Measurements from ENCODE around the gene ELF3.
"Not testable (repeated sequence)": the region's sequence is repeated elsewhere in the genome, so short reads cannot be mapped to it uniquely, and the experiment has no call there.

ELF3 gene

DNA sequence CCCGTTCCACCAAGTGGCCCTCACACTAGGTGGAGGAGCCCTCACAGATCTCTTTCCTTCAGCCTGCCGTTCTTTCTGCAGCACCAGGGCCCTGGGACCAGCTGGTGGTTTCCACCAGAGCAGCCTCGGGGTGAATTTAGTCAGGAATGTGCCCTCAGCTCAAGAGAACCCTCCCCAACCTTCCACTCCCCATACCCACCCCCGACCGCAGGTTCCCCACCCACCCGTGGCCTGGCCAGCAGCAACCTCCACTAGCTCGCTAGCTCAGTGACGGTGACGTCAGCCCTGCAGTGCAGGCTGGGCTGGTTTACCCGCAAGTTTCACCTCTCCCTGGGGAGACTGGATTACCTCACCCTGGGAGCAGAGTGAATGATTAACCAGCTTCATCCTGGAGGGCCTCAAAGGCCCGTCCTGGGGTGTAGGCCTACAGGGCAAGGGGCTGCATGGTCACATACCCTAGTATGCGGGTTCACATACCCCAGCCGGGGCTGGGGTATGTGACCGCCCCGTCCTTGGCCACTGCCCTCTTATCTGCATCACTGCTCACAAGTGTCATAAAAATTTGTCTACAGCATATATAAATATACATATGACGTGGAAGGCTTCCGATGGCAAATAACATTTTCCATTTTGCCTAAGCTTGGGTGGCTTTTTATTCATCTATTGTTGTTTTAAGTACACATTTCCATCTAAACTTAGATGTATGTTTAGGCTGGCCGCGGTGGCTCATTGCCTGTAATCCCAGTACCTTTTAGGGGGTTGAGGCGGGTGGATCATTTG lies 24.5 kb downstream of the ELF3 start:
- ATAC-seq (ENCODE audit: low read depth), result no peak

DNA sequence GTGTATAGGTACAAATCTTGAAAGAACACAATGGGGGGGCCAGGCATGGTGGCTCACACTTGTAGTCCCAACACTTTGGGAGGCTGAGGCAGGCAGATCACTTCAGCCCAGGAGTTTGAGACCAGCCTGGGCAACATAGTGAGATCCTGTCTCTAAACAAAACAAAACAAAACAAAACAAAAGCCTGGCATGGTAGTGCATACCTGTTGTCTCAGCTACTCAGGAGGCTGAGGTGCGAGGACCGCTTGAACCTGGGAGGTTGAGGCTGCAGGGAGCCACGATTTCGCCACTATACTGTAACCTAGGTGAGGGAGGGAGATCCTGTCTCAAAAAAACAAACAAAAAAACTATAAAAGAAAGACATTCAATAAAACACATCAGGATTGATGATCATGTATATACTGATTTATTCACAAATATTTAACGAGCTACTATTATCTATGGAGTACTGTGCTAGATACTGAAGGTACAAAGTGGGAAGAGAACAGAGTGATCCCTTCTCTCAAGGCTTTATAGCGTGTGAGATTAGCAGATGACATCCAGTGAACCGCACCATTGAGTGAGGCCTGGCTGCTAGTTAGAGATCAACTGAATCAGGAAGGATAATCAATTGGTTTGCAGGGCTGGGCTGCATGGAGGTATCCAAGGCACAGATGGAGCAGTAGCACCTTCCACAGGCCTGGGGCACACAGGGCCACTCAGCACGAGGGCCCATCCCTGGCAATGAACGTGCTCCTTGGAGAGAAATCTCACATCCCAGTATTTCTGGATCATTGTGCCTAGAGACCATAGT lies 26.4 kb downstream of the ELF3 start:
- Mint-ChIP-seq H3K27me3 (no peaks in the 10 kb centered on the region), H3K27ac (no peak overlapping the region), H3K4me3 (no peak overlapping the region), H3K36me3 (no peaks in the 10 kb centered on the region), H3K9me3 (peaks cover 1% of the 10 kb centered on the region), H3K4me1 (no peaks in the 10 kb centered on the region)
- no peak for ATAC-seq (ENCODE audit: low read depth)
- DNase-seq (ENCODE audit: low spot score in 2 of 2), result no peak

More for the DNA sequence above, 24.5 kb downstream of the ELF3 start:
- H3K27me3 Mint-ChIP-seq, result no peaks in the 10 kb centered on the region
- no peaks in the 10 kb centered on the region for H3K4me1 Mint-ChIP-seq
- H3K4me3 Mint-ChIP-seq, result no peak overlapping the region
- no peaks in the 10 kb centered on the region for H3K36me3 Mint-ChIP-seq
- no peak for DNase-seq (ENCODE audit: low spot score in 2 of 2)
- H3K27ac Mint-ChIP-seq, result no peak overlapping the region
- peaks cover 1% of the 10 kb centered on the region for H3K9me3 Mint-ChIP-seq

DNA sequence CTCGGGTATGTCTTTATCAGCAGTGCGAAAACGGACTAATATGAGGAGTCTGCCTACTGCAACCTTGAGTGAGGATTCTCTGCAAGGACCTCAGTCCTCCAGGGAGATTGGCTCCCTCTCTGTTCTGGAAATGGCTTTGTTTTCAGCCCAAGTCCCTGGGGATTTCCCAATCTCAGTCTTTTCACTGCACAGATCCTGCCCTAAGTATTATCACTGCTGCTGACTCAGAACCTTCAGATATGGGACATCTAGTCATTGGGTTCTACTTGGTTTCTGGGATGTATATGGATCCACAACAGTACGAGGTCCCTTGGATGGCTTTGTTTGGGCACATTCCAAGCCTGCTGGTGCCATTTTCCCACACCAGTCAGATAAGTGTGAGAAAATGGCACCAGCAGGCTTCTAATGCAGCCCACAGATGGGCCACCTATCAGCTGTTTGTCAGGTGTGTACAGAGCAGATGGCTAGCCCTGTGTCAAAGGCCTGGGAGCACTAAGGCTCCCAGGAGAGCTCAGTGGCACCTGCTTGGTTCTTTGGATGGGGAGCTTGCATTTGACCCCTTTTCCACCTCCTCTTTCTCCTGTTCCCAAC lies 27.4 kb downstream of the ELF3 start:
- Mint-ChIP-seq H3K9me3 (peaks cover 1% of the 10 kb centered on the region), H3K4me1 (no peaks in the 10 kb centered on the region), H3K36me3 (no peaks in the 10 kb centered on the region), H3K27ac (no peak overlapping the region), H3K27me3 (no peaks in the 10 kb centered on the region), H3K4me3 (no peak overlapping the region)
- ATAC-seq (ENCODE audit: low read depth) (no peak), DNase-seq (ENCODE audit: low spot score in 2 of 2) (no peak)

DNA sequence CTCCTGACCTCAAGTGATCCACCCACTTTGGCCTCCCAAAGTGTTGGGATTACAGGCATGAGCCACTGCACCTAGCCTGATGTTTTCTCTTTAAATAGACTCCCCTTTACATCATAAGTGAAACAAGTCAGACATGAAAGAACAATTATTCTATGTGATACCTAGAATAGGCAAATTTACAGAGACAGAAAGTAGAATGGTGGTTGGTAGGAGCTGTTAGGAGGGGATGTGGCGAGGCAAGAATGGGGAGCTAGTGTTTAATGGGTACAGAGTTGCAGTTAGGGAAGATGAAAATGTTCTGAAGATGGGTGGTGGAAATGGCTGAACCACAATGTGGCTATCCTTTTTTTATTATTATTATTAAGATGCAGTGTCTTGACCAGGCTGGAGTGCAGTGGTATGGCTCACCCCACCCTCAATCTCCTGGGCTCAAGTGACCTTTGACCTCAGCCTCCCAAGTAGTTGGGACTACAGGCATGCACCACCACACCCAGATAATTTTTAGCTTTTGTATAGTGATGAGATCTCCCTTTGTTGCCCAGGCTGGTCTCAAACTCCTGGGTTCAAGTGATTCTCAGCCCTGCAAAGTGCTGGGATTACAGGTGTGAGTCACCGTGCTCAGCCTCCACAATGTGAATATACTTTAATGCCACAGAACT lies 28.4 kb downstream of the ELF3 start:
- ATAC-seq (ENCODE audit: low read depth) (no peak), DNase-seq (ENCODE audit: low spot score in 2 of 2) (no peak)
- H3K4me3 Mint-ChIP-seq, result no peak overlapping the region
- H3K9me3 Mint-ChIP-seq, result peaks cover 1% of the 10 kb centered on the region
- no peak overlapping the region for H3K27ac Mint-ChIP-seq
- peaks cover 2% of the 10 kb centered on the region for H3K27me3 Mint-ChIP-seq
- H3K36me3 Mint-ChIP-seq, result no peaks in the 10 kb centered on the region
- H3K4me1 Mint-ChIP-seq, result no peaks in the 10 kb centered on the region

DNA sequence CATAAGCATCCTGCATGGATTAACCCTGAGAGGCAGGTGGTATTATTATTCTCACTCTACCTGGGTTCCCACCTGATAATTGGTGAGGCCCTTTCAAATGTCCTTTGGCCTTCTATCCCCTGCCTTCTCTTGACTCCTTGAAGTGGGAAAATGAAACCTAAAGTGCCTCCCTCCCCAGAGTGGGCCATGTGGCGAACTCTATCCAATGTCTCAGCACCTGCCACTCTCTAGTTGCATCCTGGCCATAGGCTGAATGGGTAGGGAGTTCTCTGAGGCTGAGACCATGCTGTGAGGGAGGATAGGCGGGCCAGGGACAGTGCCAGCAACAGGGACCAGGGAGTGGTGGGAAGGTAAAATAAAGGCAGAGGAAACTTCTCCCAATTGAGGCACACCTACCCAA lies 35.3 kb downstream of the ELF3 start:
- Mint-ChIP-seq H3K4me1 (no peaks in the 10 kb centered on the region), H3K36me3 (no peaks in the 10 kb centered on the region), H3K9me3 (no peaks in the 10 kb centered on the region), H3K27ac (no peak overlapping the region), H3K4me3 (no peak overlapping the region), H3K27me3 (peaks cover 14% of the 10 kb centered on the region)
- ATAC-seq (ENCODE audit: low read depth), result no peak
- no peak for DNase-seq (ENCODE audit: low spot score in 2 of 2)

DNA sequence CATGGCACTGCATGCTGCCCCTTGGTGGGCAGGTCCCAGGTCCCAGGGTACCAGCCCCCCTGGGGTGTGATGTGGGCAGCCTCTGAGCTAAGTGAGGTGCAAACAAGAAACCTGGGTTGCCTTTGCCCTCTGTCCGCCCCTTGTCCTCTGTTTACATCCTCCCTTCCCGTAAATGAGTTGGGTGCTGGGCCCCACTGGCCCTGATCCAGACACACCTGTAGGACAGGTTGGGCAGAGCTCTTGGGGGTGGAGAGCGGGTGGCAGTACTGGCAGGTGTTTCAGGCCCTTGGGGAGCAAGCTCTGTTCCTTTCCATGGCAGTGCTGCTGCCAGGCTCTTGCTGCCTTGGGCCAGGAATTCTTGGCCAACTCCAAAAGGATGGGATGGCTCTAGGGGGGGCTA lies 35.8 kb downstream of the ELF3 start:
- no peak for DNase-seq (ENCODE audit: low spot score in 2 of 2)
- H3K27me3 Mint-ChIP-seq, result peaks cover 14% of the 10 kb centered on the region
- H3K27ac Mint-ChIP-seq, result no peak overlapping the region
- no peak overlapping the region for H3K4me3 Mint-ChIP-seq
- no peaks in the 10 kb centered on the region for H3K9me3 Mint-ChIP-seq
- no peaks in the 10 kb centered on the region for H3K36me3 Mint-ChIP-seq
- H3K4me1 Mint-ChIP-seq, result no peaks in the 10 kb centered on the region
- ATAC-seq (ENCODE audit: low read depth), result no peak

DNA sequence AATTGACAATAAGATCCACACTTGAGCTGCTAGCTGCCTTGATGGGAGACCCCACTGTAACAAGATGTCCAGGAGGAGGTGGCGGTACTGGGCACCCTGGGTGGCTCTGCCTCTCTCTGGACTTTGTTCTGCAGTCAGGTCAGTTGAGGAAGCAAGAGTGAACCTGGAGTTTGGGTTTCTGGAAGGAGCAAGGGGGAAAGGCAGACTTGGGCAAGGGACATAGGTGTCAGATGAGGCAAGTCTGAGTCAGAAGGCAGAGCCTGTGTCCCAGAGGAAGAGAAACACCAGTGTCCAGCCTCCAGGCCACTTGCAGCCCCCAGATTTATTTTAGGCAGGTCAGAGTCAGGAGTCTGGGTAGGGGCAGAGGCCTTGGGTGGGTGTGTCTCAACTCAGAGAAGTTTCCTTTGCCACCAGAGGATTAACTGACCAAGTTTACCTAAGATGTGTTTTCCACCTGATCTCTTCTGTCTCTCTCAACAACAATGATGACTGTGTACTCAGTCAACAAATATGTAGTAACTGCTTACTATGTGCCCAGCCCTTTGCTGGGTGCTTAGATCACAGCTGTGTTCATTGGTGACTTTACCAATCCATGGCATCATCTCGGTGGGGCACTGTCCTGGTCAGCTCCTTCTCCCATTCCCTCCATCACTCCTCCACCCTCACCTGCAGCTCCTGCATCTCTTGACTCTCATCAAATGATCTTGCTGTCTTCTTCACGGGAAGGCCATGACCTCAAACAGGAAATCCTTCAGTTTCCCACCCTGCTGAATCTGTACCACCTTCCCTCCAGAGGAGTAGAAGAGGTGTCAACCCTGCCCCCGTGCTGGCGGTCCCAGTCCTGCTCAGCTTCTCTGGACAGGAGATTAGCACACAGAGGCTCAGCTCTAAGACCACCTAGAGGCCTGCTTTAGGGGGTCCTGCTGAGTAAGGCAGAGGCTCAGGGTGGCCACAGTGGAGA lies 36.6 kb downstream of the ELF3 start:
- Mint-ChIP-seq H3K9me3 (no peaks in the 10 kb centered on the region), H3K36me3 (no peaks in the 10 kb centered on the region), H3K27me3 (peaks cover 14% of the 10 kb centered on the region), H3K27ac (no peak overlapping the region), H3K4me1 (no peaks in the 10 kb centered on the region), H3K4me3 (no peak overlapping the region)
- no peak for DNase-seq (ENCODE audit: low spot score in 2 of 2)
- no peak for ATAC-seq (ENCODE audit: low read depth)

DNA sequence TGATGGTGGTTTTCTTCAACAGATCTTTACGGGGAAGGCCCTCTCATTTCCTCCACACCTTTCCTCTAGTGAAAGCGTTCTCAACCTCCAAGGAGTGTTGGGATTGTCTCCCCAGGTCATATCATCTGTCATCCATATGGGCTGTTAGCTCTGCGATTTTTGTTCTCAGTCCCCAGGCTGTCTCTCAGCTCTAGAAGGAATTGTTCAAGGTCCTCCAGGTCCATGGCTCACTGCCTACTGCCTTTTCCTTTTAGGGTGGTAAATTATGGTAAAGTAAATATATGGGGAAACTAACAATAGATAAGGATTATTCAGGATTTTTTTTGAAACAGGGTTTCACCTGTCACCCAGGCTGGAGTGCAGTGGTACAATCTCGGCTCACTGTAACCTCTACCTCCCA lies 37.6 kb downstream of the ELF3 start:
- DNase-seq (ENCODE audit: low spot score in 2 of 2) (no peak), ATAC-seq (ENCODE audit: low read depth) (no peak)
- H3K27ac Mint-ChIP-seq, result no peak overlapping the region
- no peak overlapping the region for H3K4me3 Mint-ChIP-seq
- H3K9me3 Mint-ChIP-seq, result no peaks in the 10 kb centered on the region
- H3K4me1 Mint-ChIP-seq, result no peaks in the 10 kb centered on the region
- H3K27me3 Mint-ChIP-seq, result peaks cover 14% of the 10 kb centered on the region
- no peaks in the 10 kb centered on the region for H3K36me3 Mint-ChIP-seq

DNA sequence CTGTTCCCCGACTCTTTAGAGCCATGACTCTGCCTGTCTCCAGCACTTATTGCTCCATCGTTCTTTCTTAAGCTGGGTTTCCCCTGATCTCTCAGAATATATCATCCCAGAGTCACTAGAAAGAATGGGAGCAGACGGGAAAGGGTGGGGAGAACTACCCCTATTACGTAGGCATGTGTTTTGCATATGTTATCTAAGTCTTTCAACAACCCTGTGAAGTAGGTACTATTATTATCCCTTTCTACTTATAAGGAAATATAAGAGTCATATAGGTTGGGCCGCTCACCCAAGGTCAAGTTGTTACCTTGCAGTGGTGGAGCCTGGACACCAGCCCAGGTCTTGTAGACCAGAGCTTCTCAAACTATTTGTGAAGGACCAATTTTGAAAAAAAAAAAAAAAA lies 38.7 kb downstream of the ELF3 start:
- ATAC-seq (ENCODE audit: low read depth), result no peak
- H3K9me3 Mint-ChIP-seq, result no peaks in the 10 kb centered on the region
- no peaks in the 10 kb centered on the region for H3K36me3 Mint-ChIP-seq
- no peak for DNase-seq (ENCODE audit: low spot score in 2 of 2)
- no peaks in the 10 kb centered on the region for H3K4me1 Mint-ChIP-seq
- H3K4me3 Mint-ChIP-seq, result no peak overlapping the region
- no peak overlapping the region for H3K27ac Mint-ChIP-seq
- peaks cover 11% of the 10 kb centered on the region for H3K27me3 Mint-ChIP-seq

DNA sequence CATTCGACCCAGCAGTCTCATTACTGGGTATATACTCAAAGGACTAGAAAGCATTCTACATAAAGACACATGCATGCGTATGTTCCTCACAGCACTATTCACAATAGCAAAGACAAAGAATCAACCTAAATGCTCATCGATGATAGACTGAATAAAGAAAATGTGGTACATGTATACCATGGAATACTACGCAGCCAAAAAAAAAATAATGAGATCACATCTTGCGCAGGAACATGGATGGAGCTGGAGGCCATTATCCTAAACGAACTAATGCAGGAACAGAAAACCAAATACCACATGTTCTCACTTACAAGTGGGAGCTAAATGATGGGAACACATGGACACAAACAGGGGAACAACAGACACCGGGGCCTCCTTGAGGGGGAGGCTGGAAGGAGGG lies 43.7 kb downstream of the ELF3 start:
- no peaks in the 10 kb centered on the region for H3K9me3 Mint-ChIP-seq
- H3K27ac Mint-ChIP-seq, result no peak overlapping the region
- H3K4me3 Mint-ChIP-seq, result no peak overlapping the region
- no peaks in the 10 kb centered on the region for H3K36me3 Mint-ChIP-seq
- no peak for DNase-seq (ENCODE audit: low spot score in 2 of 2)
- H3K4me1 Mint-ChIP-seq, result no peaks in the 10 kb centered on the region
- peaks cover 10% of the 10 kb centered on the region for H3K27me3 Mint-ChIP-seq
- no peak for ATAC-seq (ENCODE audit: low read depth)

DNA sequence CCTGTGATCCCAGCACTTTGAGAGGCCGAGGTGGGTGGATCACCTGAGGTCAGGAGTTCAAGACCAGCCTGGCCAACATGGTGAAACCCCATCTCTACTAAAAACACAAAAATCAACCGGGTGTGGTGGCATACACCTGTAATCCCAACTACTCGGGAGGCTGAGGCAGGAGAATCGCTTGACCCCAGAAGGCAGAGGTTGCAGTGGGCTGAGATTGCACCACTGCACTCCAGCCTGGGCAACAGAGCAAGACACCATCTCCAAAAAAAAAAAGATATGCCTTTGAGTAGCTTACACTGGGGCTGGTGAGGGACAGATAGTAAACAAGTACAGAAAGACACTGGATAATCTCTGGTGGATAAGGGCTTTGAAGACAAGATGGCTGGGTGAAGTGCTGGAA lies 44.3 kb downstream of the ELF3 start:
- not testable (repeated sequence) for H3K36me3 Mint-ChIP-seq; DNase-seq (ENCODE audit: low spot score in 2 of 2); ATAC-seq (ENCODE audit: low read depth); H3K27ac Mint-ChIP-seq; H3K4me3 Mint-ChIP-seq; H3K4me1 Mint-ChIP-seq; H3K9me3 Mint-ChIP-seq
- peaks cover 10% of the 10 kb centered on the region for H3K27me3 Mint-ChIP-seq

DNA sequence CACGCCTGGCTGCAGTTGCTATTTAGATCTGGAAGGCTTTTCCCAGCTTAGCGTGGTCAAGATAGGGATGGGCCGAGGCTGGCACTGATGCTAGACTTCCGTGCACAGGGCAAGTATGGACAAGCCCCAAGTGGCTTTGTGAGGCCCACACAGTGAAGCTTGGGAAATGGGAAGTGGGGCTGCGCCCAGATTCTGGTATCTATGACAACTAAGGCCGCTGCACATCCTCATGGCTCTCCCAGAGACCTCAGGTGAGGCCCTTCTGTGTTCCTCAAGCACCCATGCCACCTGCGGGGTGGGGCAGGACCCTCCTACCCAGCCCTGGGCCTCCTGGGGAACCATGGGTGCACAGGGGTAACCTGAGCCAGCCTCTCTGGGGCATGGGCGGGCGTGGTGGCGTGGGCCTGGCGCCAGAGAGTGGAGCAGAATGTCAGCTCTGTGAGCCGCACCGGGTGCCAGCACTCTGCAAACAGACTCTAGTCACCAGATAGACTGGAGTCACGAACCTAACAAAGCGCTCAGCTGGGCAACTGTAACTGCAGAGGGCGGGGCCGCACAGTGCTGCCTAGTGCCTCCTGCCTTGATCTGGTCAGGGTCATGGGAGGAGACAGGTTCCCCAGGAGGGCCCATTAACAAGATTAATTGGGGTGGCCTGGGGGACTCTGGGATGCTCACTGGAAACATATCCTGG lies 46.4 kb downstream of the ELF3 start:
- H3K27ac Mint-ChIP-seq, result no peak overlapping the region
- no peaks in the 10 kb centered on the region for H3K4me1 Mint-ChIP-seq
- no peaks in the 10 kb centered on the region for H3K9me3 Mint-ChIP-seq
- DNase-seq (ENCODE audit: low spot score in 2 of 2) (no peak), ATAC-seq (ENCODE audit: low read depth) (no peak)
- H3K27me3 Mint-ChIP-seq, result peaks cover 9% of the 10 kb centered on the region
- H3K36me3 Mint-ChIP-seq, result no peaks in the 10 kb centered on the region
- no peak overlapping the region for H3K4me3 Mint-ChIP-seq

DNA sequence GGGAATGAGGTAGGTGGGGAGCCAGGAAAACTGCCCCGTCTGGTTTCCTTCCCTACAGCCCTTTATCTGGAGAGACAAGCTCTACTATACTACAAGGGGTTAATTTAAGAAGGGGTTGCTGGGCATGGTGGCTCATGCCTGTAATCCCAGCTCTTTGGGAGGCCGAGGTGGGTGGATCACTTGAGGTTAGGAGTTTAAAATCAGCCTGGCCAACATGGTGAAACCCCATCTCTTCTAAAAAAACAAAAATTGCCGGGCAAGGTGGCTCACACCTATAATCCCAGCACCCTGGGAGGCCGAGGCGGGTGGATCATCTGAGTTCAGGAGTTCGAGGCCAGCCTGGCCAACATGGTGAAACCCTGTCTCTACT lies 46.9 kb downstream of the ELF3 start:
- not testable (repeated sequence) for DNase-seq (ENCODE audit: low spot score in 2 of 2); H3K9me3 Mint-ChIP-seq; H3K4me3 Mint-ChIP-seq; ATAC-seq (ENCODE audit: low read depth); H3K27ac Mint-ChIP-seq; H3K27me3 Mint-ChIP-seq; H3K36me3 Mint-ChIP-seq; H3K4me1 Mint-ChIP-seq
